ENCODE results near the gene ABCF2. TPM values are rescaled to one million over a fixed set of nuclear protein-coding genes. Genes with fewer than 3 reads are reported as not detected.

ABCF2 gene
- total and polyA plus RNA-seq, 2 donors (not counting 1 experiment from before 2014, with no cell fraction given): 16.1 to 30.2 TPM

DNA sequence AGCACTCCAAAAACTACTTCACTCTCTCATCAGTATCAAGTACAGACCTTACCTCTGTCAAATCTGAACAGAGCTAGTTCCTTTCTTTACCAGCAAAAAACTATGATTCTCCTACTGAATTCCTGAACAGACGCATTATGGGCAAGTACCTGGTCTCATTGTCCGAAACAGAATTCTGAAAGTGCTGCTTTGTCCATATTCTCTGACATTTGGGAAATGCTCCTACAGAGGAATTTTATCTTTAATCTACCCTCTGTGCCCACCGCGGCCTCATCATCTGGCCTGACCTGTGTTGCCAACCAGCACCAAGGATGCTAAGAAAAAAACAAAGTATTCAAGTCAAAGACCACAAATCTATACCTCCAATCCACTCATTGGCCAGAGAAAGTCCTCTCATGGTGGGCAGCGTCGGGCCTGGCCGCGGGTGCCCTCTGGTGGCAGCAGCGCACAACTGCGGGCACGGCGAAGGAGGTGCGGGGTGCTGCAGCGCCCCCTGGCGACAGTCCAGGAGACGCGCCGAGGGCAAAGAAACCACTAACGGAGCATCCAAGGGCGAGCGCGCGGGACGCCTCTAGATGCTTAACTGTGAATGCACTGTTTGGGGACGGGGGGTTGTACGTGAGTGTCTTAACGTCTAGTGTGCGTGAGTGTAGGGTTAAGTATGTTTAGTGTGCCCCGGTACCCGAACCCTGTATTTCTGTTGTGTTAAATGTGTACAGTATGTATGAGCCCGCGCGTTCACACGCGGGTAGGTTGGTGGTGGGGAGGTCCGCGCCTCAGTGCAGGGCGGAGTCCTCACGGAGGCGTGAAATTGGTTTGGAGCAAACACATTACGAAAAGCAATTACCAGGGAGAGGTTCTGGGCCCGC, 54.5 kb downstream of the ABCF2 start:
- no peak overlapping the region for H3K4me3 Mint-ChIP-seq
- H4K20me1 ChIP-seq (ENCODE audit: control insufficient read depth, insufficient read depth, low read length, poor library complexity, severe bottlenecking): no peaks in the 10 kb centered on the region
- H3K9ac ChIP-seq (ENCODE audit: low read length): no peak overlapping the region
- ATAC-seq (ENCODE audit: low read depth) (peak; percentile 87), DNase-seq (peak; percentile 83)
- peaks cover 0 to 31% (median 0%) of the 10 kb centered on the region in 3 donors for H3K9me3 ChIP-seq (ENCODE audit: control extremely low read depth in 1 of 3, control insufficient read depth in 2 of 3, insufficient read depth in 1 of 3, low read length in 2 of 3)
- no peaks in the 10 kb centered on the region for H3K79me2 ChIP-seq (ENCODE audit: control insufficient read depth, insufficient read depth, low read length)
- TF ChIP-seq, protein P1, sequence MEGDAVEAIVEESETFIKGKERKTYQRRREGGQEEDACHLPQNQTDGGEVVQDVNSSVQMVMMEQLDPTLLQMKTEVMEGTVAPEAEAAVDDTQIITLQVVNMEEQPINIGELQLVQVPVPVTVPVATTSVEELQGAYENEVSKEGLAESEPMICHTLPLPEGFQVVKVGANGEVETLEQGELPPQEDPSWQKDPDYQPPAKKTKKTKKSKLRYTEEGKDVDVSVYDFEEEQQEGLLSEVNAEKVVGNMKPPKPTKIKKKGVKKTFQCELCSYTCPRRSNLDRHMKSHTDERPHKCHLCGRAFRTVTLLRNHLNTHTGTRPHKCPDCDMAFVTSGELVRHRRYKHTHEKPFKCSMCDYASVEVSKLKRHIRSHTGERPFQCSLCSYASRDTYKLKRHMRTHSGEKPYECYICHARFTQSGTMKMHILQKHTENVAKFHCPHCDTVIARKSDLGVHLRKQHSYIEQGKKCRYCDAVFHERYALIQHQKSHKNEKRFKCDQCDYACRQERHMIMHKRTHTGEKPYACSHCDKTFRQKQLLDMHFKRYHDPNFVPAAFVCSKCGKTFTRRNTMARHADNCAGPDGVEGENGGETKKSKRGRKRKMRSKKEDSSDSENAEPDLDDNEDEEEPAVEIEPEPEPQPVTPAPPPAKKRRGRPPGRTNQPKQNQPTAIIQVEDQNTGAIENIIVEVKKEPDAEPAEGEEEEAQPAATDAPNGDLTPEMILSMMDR (IDR thresholded peaks at IDR 0.05): peak; percentile 100
- TF ChIP-seq EZH2 (IDR thresholded peaks at IDR 0.05; ENCODE audit: borderline replicate concordance, insufficient read depth, low read depth, low read length, poor library complexity, severe bottlenecking): no peak
- H3K4me1 Mint-ChIP-seq: peaks cover 13% of the 10 kb centered on the region
- H3K4me3 ChIP-seq (ENCODE audit: control extremely low read depth in 1 of 5, extremely low read depth in 1 of 5, insufficient read depth in 1 of 5, low read depth in 2 of 5, low read length in 4 of 5): no peak overlapping the region
- no peak overlapping the region for H3K4me2 ChIP-seq (replicated peaks; ENCODE audit: low read depth, low read length, poor library complexity, severe bottlenecking)
- peaks cover 53% of the 10 kb centered on the region for H3K27me3 Mint-ChIP-seq
- H3K27me3 ChIP-seq (replicated peaks in 1 of 4; ENCODE audit: control extremely low read depth in 1 of 4, control insufficient read depth in 3 of 4, insufficient read depth in 4 of 4, low read length in 3 of 4): peaks cover 0 to 51% (median 22%) of the 10 kb centered on the region in 4 experiments
- intact Hi-C loops (cut with micrococcal nuclease): loop anchor here (1.0 to 2.0 kb wide), 4 partner anchors 48 to 131 kb away; partner anchors contain the start of gene CHPF2
- POLR2A ChIA-PET: no interaction called here
- H3K9me3 Mint-ChIP-seq (ENCODE audit: insufficient read depth): no peaks in the 10 kb centered on the region
- WGBS (ENCODE audit: insufficient coverage): 25% methylated on average over 41 of the region's 42 CpGs
- CTCF ChIA-PET: interaction anchor here (0.7 to 1.3 kb wide), 6 partner anchors 9 to 134 kb away, joined by 3 to 5 read pairs (median 4); no protein-coding TSS in a partner anchor
- H3K27ac ChIP-seq (ENCODE audit: low read length in 2 of 2): no peak overlapping the region
- no peak overlapping the region for H2AFZ ChIP-seq (ENCODE audit: insufficient read depth, low read depth, low read length, poor library complexity, severe bottlenecking)
- no peak overlapping the region for H3K27ac Mint-ChIP-seq
- H3K4me1 ChIP-seq (ENCODE audit: control insufficient read depth in 2 of 2, insufficient read depth in 2 of 2, low read length in 2 of 2): peaks cover 2 to 7% of the 10 kb centered on the region in 2 donors
- H3K36me3 ChIP-seq (replicated peaks in 1 of 2; ENCODE audit: control extremely low read depth in 1 of 2, control insufficient read depth in 1 of 2, extremely low read depth in 1 of 2, insufficient read depth in 2 of 2, low read length in 1 of 2): no peaks in the 10 kb centered on the region

DNA sequence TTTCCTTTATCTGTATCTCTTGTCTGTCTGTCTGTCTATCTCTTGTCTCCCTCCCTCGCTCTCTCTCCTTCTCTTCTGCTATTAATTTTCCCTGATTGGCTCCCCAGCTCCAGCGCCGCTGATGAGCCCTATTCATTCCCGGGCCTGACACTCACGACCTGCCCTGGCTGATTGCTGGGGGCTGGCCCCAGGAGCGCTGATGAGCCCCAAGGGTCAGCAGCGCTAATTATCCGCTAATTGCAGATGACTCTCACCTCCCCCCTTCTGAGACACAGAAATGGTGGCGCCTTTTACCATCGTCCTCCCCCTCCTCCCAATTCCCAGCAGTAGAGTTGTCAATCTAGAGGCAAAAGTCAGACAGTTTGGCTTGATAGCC, 58.2 kb downstream of the ABCF2 start:
- H3K4me3 Mint-ChIP-seq: peak overlapping the region; percentile 89
- intact Hi-C loops (cut with micrococcal nuclease): no loop called here
- H3K9me3 ChIP-seq (ENCODE audit: control extremely low read depth in 1 of 3, control insufficient read depth in 2 of 3, insufficient read depth in 1 of 3, low read length in 2 of 3): peaks cover 0 to 22% (median 0%) of the 10 kb centered on the region in 3 donors
- H3K4me2 ChIP-seq (replicated peaks; ENCODE audit: low read depth, low read length, poor library complexity, severe bottlenecking): no peak overlapping the region
- ChIA-PET POLR2A (no interaction called here), CTCF (interaction anchor here (2.4 kb wide), 1 partner anchor 14 kb away, joined by 6 read pairs; no protein-coding TSS in a partner anchor)
- H3K27ac Mint-ChIP-seq: no peak overlapping the region
- ATAC-seq (ENCODE audit: low read depth) (no peak), DNase-seq (no peak)
- peaks cover 45% of the 10 kb centered on the region for H3K27me3 Mint-ChIP-seq
- H3K9me3 Mint-ChIP-seq (ENCODE audit: insufficient read depth): no peaks in the 10 kb centered on the region
- H3K4me3 ChIP-seq (ENCODE audit: control extremely low read depth in 1 of 5, extremely low read depth in 1 of 5, insufficient read depth in 1 of 5, low read depth in 2 of 5, low read length in 4 of 5): no peak overlapping the region
- no peak overlapping the region for H3K27ac ChIP-seq (ENCODE audit: low read length in 2 of 2)
- WGBS (ENCODE audit: insufficient coverage): 59% methylated on average over 10 of the region's 10 CpGs
- H3K79me2 ChIP-seq (ENCODE audit: control insufficient read depth, insufficient read depth, low read length): no peaks in the 10 kb centered on the region
- TF ChIP-seq, protein P1 (IDR thresholded peaks at IDR 0.05): no peak
- TF ChIP-seq EZH2 (IDR thresholded peaks at IDR 0.05; ENCODE audit: borderline replicate concordance, insufficient read depth, low read depth, low read length, poor library complexity, severe bottlenecking): no peak
- no peak overlapping the region for H3K9ac ChIP-seq (ENCODE audit: low read length)
- H4K20me1 ChIP-seq (ENCODE audit: control insufficient read depth, insufficient read depth, low read length, poor library complexity, severe bottlenecking): no peaks in the 10 kb centered on the region
- H2AFZ ChIP-seq (ENCODE audit: insufficient read depth, low read depth, low read length, poor library complexity, severe bottlenecking): no peak overlapping the region
- H3K4me1 Mint-ChIP-seq: peaks cover 20% of the 10 kb centered on the region
- no peaks in the 10 kb centered on the region for H3K36me3 ChIP-seq (replicated peaks in 1 of 2; ENCODE audit: control extremely low read depth in 1 of 2, control insufficient read depth in 1 of 2, extremely low read depth in 1 of 2, insufficient read depth in 2 of 2, low read length in 1 of 2)
- H3K27me3 ChIP-seq (replicated peaks in 1 of 4; ENCODE audit: control extremely low read depth in 1 of 4, control insufficient read depth in 3 of 4, insufficient read depth in 4 of 4, low read length in 3 of 4): peaks cover 2 to 66% (median 47%) of the 10 kb centered on the region in 4 experiments
- H3K4me1 ChIP-seq (ENCODE audit: control insufficient read depth in 2 of 2, insufficient read depth in 2 of 2, low read length in 2 of 2): peaks cover 10 to 28% of the 10 kb centered on the region in 2 donors
